Progenitor cell of endocrine pancreas (in vitro differentiated cells): ENCODE results near the gene BTBD16. TPM values are rescaled to one million over a fixed set of nuclear protein-coding genes. Genes with fewer than 3 reads are reported as not detected.
A peak's percentile ranks its signal among the peaks of the same experiment; 100 is the strongest.

Source experiments
- DNase-seq: peaks from one replicate; pipeline ENCODE4 v3.0.0; 2021; ENCODE audit warnings: low spot score; ENCODE audit not compliant: unreplicated experiment
- H3K27ac Mint-ChIP-seq: 2 replicates; pipeline ENCODE4 v1.8.0; 2021; ENCODE audit warnings: mild to moderate bottlenecking, moderate library complexity, mixed read lengths
- H3K27me3 Mint-ChIP-seq: 2 replicates; pipeline ENCODE4 v1.8.0; 2021; ENCODE audit warnings: mixed read lengths
- H3K36me3 Mint-ChIP-seq: 2 replicates; pipeline ENCODE4 v1.8.0; 2022; ENCODE audit warnings: mixed read lengths; ENCODE audit not compliant: insufficient read depth
- H3K4me1 Mint-ChIP-seq: 2 replicates; pipeline ENCODE4 v1.8.0; 2021; ENCODE audit warnings: low read depth, mixed read lengths
- H3K4me3 Mint-ChIP-seq: 2 replicates; pipeline ENCODE4 v1.8.0; 2021; ENCODE audit warnings: low read depth, mild to moderate bottlenecking, moderate library complexity, mixed read lengths
- H3K9me3 Mint-ChIP-seq: 2 replicates; pipeline ENCODE4 v1.8.0; 2021; ENCODE audit warnings: low read depth, mixed read lengths
- CTCF ChIP-seq: fragments of 200-600 bp; sonication (generic); IDR thresholded peaks from one replicate; pipeline ENCODE4 v1.5.0; 2021; ENCODE audit warnings: antibody characterized with exemption, mild to moderate bottlenecking; ENCODE audit not compliant: unreplicated experiment
- total RNA-seq: library from RNA; stranded (reverse); gene quantifications from 2 replicates; pipeline ENCODE4 v1.2.1, GENCODE V29; 2021

BTBD16 gene
- total RNA-seq, 1 donor from 2014 or later, result not detected

GRCh38 chr10:122240401-122240800 lies 30.7 kb upstream of the BTBD16 start:
- Mint-ChIP-seq H3K27me3 (no peaks in the 10 kb centered on the region), H3K9me3 (no peaks in the 10 kb centered on the region)

GRCh38 chr10:122241836-122242235 lies 29.3 kb upstream of the BTBD16 start:
- TF ChIP-seq CTCF, result no peak
- no peak overlapping the region for H3K27ac Mint-ChIP-seq
- peaks cover 25% of the 10 kb centered on the region for H3K4me1 Mint-ChIP-seq
- H3K36me3 Mint-ChIP-seq, result peaks cover 23% of the 10 kb centered on the region
- H3K4me3 Mint-ChIP-seq, result no peak overlapping the region
- H3K27me3 Mint-ChIP-seq, result no peaks in the 10 kb centered on the region
- H3K9me3 Mint-ChIP-seq, result no peaks in the 10 kb centered on the region
- DNase-seq, result no peak

More at GRCh38 chr10:122240401-122240800, 30.7 kb upstream of the BTBD16 start:
- Mint-ChIP-seq H3K4me3 (no peak overlapping the region), H3K4me1 (peaks cover 26% of the 10 kb centered on the region), H3K27ac (no peak overlapping the region), H3K36me3 (peaks cover 23% of the 10 kb centered on the region)
- DNase-seq, result no peak
- TF ChIP-seq CTCF, result no peak

GRCh38 chr10:122243550-122243949 lies 27.5 kb upstream of the BTBD16 start:
- H3K27me3 Mint-ChIP-seq, result no peaks in the 10 kb centered on the region
- H3K9me3 Mint-ChIP-seq, result no peaks in the 10 kb centered on the region
- TF ChIP-seq CTCF, result no peak
- H3K36me3 Mint-ChIP-seq, result peaks cover 19% of the 10 kb centered on the region
- no peak overlapping the region for H3K4me3 Mint-ChIP-seq
- H3K27ac Mint-ChIP-seq, result no peak overlapping the region
- H3K4me1 Mint-ChIP-seq, result peaks cover 16% of the 10 kb centered on the region
- no peak for DNase-seq

GRCh38 chr10:122244001-122244975 lies 26.8 kb upstream of the BTBD16 start:
- no peak for TF ChIP-seq CTCF
- no peak for DNase-seq
- Mint-ChIP-seq H3K27ac (peak overlapping the region; percentile 26), H3K36me3 (peaks cover 18% of the 10 kb centered on the region), H3K9me3 (no peaks in the 10 kb centered on the region), H3K27me3 (no peaks in the 10 kb centered on the region), H3K4me1 (peaks cover 16% of the 10 kb centered on the region), H3K4me3 (no peak overlapping the region)

- no peak for DNase-seq
- H3K9me3 Mint-ChIP-seq, result no peaks in the 10 kb centered on the region
- no peak for TF ChIP-seq CTCF
- no peak overlapping the region for H3K4me3 Mint-ChIP-seq
- H3K4me1 Mint-ChIP-seq, result peaks cover 16% of the 10 kb centered on the region
- peaks cover 13% of the 10 kb centered on the region for H3K36me3 Mint-ChIP-seq
- H3K27ac Mint-ChIP-seq, result peak overlapping the region; percentile 26
- no peaks in the 10 kb centered on the region for H3K27me3 Mint-ChIP-seq
Observed at GRCh38 chr10:122245136-122245535, 26.0 kb upstream of the BTBD16 start.
